Measurements from ENCODE around the gene FBXO33.

Gene FBXO33

GRCh38 chr14:39432179-39432618 lies at the start of gene FBXO33:
TSS of gene FBXO33 (minus strand) at chr14:39432433. CDS start at chr14:39432162, 271 bp downstream.
- peak; percentile 88 to 91 for DNase-seq (ENCODE audit: low read depth in 2 of 2)

- no peak for DNase-seq (ENCODE audit: low read depth in 2 of 2)
These were observed 42.2 kb upstream of the FBXO33 start for GRCh38 chr14:39474416-39474911.

- no peak for DNase-seq (ENCODE audit: low read depth in 2 of 2)
These were observed 39.8 kb upstream of the FBXO33 start for GRCh38 chr14:39472078-39472477.

GRCh38 chr14:39469094-39469710 lies 37.0 kb upstream of the FBXO33 start:
- no peak for DNase-seq (ENCODE audit: low read depth in 2 of 2)

- no peak for DNase-seq (ENCODE audit: low read depth in 2 of 2)
These were observed 35.8 kb upstream of the FBXO33 start for GRCh38 chr14:39467889-39468524.

- no peak for DNase-seq (ENCODE audit: low read depth in 2 of 2)
These were observed 27.7 kb upstream of the FBXO33 start for GRCh38 chr14:39459795-39460478.

- DNase-seq (ENCODE audit: low read depth in 2 of 2) = no peak
These were observed 24.5 kb upstream of the FBXO33 start for GRCh38 chr14:39456702-39457250.

GRCh38 chr14:39454906-39455539 lies 22.8 kb upstream of the FBXO33 start:
- no peak for DNase-seq (ENCODE audit: low read depth in 2 of 2)

- DNase-seq (ENCODE audit: low read depth in 2 of 2) = no peak
These were observed 20.4 kb upstream of the FBXO33 start for GRCh38 chr14:39452680-39453079.

GRCh38 chr14:39451811-39452210 lies 19.6 kb upstream of the FBXO33 start:
- no peak for DNase-seq (ENCODE audit: low read depth in 2 of 2)

- DNase-seq (ENCODE audit: low read depth in 2 of 2) = no peak
These were observed 15.0 kb upstream of the FBXO33 start for GRCh38 chr14:39447175-39447661.

- no peak for DNase-seq (ENCODE audit: low read depth in 2 of 2)
These were observed 14.0 kb upstream of the FBXO33 start for GRCh38 chr14:39446131-39446744.

- DNase-seq (ENCODE audit: low read depth in 2 of 2) = no peak
These were observed 10.1 kb upstream of the FBXO33 start for GRCh38 chr14:39442293-39442692.

GRCh38 chr14:39441805-39442204 lies 9.6 kb upstream of the FBXO33 start:
- DNase-seq (ENCODE audit: low read depth in 2 of 2) = no peak

- no peak for DNase-seq (ENCODE audit: low read depth in 2 of 2)
These were observed 8.7 kb upstream of the FBXO33 start for GRCh38 chr14:39440975-39441374.

- DNase-seq (ENCODE audit: low read depth in 2 of 2) = no peak
These were observed 3.0 kb upstream of the FBXO33 start for GRCh38 chr14:39435241-39435640.

GRCh38 chr14:39434401-39434800 lies 2.2 kb upstream of the FBXO33 start:
- DNase-seq (ENCODE audit: low read depth in 2 of 2) = no peak

GRCh38 chr14:39433452-39433813 lies 1.2 kb upstream of the FBXO33 start:
- no peak for DNase-seq (ENCODE audit: low read depth in 2 of 2)

- peak; percentile 29 to 44 for DNase-seq (ENCODE audit: low read depth in 2 of 2)
These were observed 602 bp upstream of the FBXO33 start for GRCh38 chr14:39432619-39433451.

- DNase-seq (ENCODE audit: low read depth in 2 of 2) = peak; percentile 7 to 14
These were observed 636 bp downstream of the FBXO33 start for GRCh38 chr14:39431416-39432178.

Data from stimulated activated CD4-positive, alpha-beta T cell treated with anti-CD3 and anti-CD28 coated beads, Interleukin-1b, Interleukin-23, amount 100 ng/mL, for 1 hour (primary cell).